GM23338 (cell line): ENCODE results near the gene ELL2. TPM values are rescaled to one million over a fixed set of nuclear protein-coding genes. Genes with fewer than 3 reads are reported as not detected.

Experiments
- ATAC-seq: fragments of 200-7000 bp; cut with Tn5 transposase; 3 replicates; pipeline ENCODE4 v1.9.1; 2020
- DNase-seq: peaks from one replicate; pipeline ENCODE4 v3.0.0-alpha.2; 2015; ENCODE audit warnings: low spot score
- H2AFZ ChIP-seq: fragments of 200-600 bp; sonication (generic); 2 replicates; pipeline ENCODE4 v1.8.0; 2016; ENCODE audit warnings: antibody characterized with exemption, mild to moderate bottlenecking, moderate library complexity
- H3F3A ChIP-seq: fragments of 200-600 bp; sonication (generic); replicated peaks from 2 replicates; pipeline ENCODE4 v1.8.0; 2017; ENCODE audit warnings: antibody characterized with exemption, mixed run types, low read depth
- H3K27ac ChIP-seq: fragments of 200-600 bp; sonication (generic); 2 replicates; pipeline ENCODE4 v1.6.1; 2016; ENCODE audit warnings: low read depth
- H3K27me3 ChIP-seq: fragments of 200-600 bp; sonication (generic); 2 replicates; pipeline ENCODE4 v1.8.0; 2016; ENCODE audit warnings: mild to moderate bottlenecking, mixed run types, moderate library complexity; ENCODE audit not compliant: insufficient read depth
- H3K36me3 ChIP-seq: fragments of 200-600 bp; sonication (generic); 2 replicates; pipeline ENCODE4 v1.8.0; 2016; ENCODE audit warnings: mild to moderate bottlenecking; ENCODE audit not compliant: insufficient read depth
- H3K4me1 ChIP-seq: fragments of 200-600 bp; sonication (generic); 2 replicates; pipeline ENCODE4 v1.8.0; 2016; ENCODE audit warnings: mild to moderate bottlenecking, moderate library complexity; ENCODE audit not compliant: insufficient read depth
- H3K4me2 ChIP-seq: fragments of 200-600 bp; sonication (generic); 2 replicates; pipeline ENCODE4 v1.7.1; 2017; ENCODE audit warnings: mixed run types
- H3K4me3 ChIP-seq: fragments of 200-600 bp; sonication (generic); 2 replicates; pipeline ENCODE4 v1.6.1; 2016; ENCODE audit warnings: mixed run types
- H3K79me2 ChIP-seq: fragments of 200-600 bp; sonication (generic); replicated peaks from 2 replicates; pipeline ENCODE4 v1.8.0; 2017; ENCODE audit warnings: mild to moderate bottlenecking; ENCODE audit not compliant: insufficient read depth
- H3K9me2 ChIP-seq: fragments of 200-600 bp; sonication (generic); 2 replicates; pipeline ENCODE4 v1.8.0; 2017; ENCODE audit not compliant: insufficient read depth
- H4K20me1 ChIP-seq: fragments of 200-600 bp; sonication (generic); replicated peaks from 2 replicates; pipeline ENCODE4 v1.8.0; 2017; ENCODE audit warnings: mild to moderate bottlenecking; ENCODE audit not compliant: insufficient read depth
- H3K27ac Mint-ChIP-seq: 2 replicates; pipeline ENCODE4 v1.8.0; 2020; ENCODE audit warnings: inconsistent platforms, mild to moderate bottlenecking, moderate library complexity, mixed read lengths
- H3K27me3 Mint-ChIP-seq: 3 replicates; pipeline ENCODE4 v1.8.0; 2022; ENCODE audit warnings: low read depth, mild to moderate bottlenecking, moderate library complexity, mixed read lengths, inconsistent platforms; ENCODE audit not compliant: insufficient read depth, poor library complexity
- H3K36me3 Mint-ChIP-seq: 3 replicates; pipeline ENCODE4 v1.8.0; 2021; ENCODE audit warnings: low read depth, mild to moderate bottlenecking, inconsistent platforms, moderate library complexity, mixed read lengths
- H3K4me1 Mint-ChIP-seq: 3 replicates; pipeline ENCODE4 v1.8.0; 2020; ENCODE audit warnings: mild to moderate bottlenecking, inconsistent platforms, mixed read lengths
- H3K4me3 Mint-ChIP-seq: 3 replicates; pipeline ENCODE4 v1.8.0; 2021; ENCODE audit warnings: moderate library complexity, mild to moderate bottlenecking, inconsistent platforms, mixed read lengths
- H3K9me3 Mint-ChIP-seq: 3 replicates; pipeline ENCODE4 v1.8.0; 2020; ENCODE audit warnings: moderate library complexity, mild to moderate bottlenecking, inconsistent platforms, mixed read lengths
- CREB1 ChIP-seq: fragments of 250-450 bp; sonication (Bioruptor Pico); IDR thresholded peaks from 2 replicates; pipeline ENCODE4 v1.5.0; 2020; ENCODE audit warnings: low read depth, mild to moderate bottlenecking, moderate library complexity
- JUNB ChIP-seq: IDR thresholded peaks from one replicate; pipeline ENCODE4 v1.6.1; 2016; ENCODE audit warnings: antibody characterized with exemption; ENCODE audit not compliant: unreplicated experiment
- NANOG ChIP-seq: IDR thresholded peaks from 2 replicates; pipeline ENCODE4 v1.6.1; 2016; ENCODE audit warnings: antibody characterized with exemption, borderline replicate concordance
- ZNF114 ChIP-seq: fragments of 250-450 bp; sonication (Bioruptor Pico); IDR thresholded peaks from 2 replicates; pipeline ENCODE4 v1.5.0; 2020; ENCODE audit warnings: mild to moderate bottlenecking, moderate library complexity
- ZNF331 ChIP-seq: fragments of 250-450 bp; sonication (Bioruptor Pico); IDR thresholded peaks from 2 replicates; pipeline ENCODE4 v1.5.0; 2020; ENCODE audit warnings: low read depth, mild to moderate bottlenecking, moderate library complexity
- polyA plus RNA-seq: library from polyadenylated mRNA; unstranded; fragments of >200 nt; fragmentation: Nextera tagmentation; extraction: Ambion mirVana; gene quantifications from 2 replicates; pipeline ENCODE4 v1.2.1, GENCODE V29; 2016
- total RNA-seq: library from RNA; depleted of rRNA; stranded (reverse); fragments of >200 nt; shearing (Covaris generic); gene quantifications from 2 replicates; pipeline ENCODE4 v1.2.3, GENCODE V29; 2014
- TF ChIP-seq, protein P1 (sequence below): IDR thresholded peaks from 2 replicates; pipeline ENCODE4 v1.6.1; 2016; ENCODE audit warnings: antibody characterized with exemption
- TF ChIP-seq, protein P2 (sequence below), 2 experiments: fragments of 200-600 bp in 1 of 2; sonication (generic) in 1 of 2; conservative IDR thresholded peaks; 2 replicates each; pipeline versions ENCODE4 v1.5.1 to v1.6.1; 2016 to 2017; ENCODE audit warnings: antibody characterized with exemption in 2 of 2, low read depth in 2 of 2, mild to moderate bottlenecking in 2 of 2, moderate library complexity in 1 of 2
- TF ChIP-seq, protein P3 (sequence below): fragments of 250-450 bp; sonication (Bioruptor Pico); IDR thresholded peaks from 2 replicates; pipeline ENCODE4 v1.5.0; 2020; ENCODE audit warnings: mild to moderate bottlenecking, moderate library complexity

Gene ELL2
- total and polyA plus RNA-seq, 2 experiments from 2014 or later = 7.4 to 32.6 TPM

DNA sequence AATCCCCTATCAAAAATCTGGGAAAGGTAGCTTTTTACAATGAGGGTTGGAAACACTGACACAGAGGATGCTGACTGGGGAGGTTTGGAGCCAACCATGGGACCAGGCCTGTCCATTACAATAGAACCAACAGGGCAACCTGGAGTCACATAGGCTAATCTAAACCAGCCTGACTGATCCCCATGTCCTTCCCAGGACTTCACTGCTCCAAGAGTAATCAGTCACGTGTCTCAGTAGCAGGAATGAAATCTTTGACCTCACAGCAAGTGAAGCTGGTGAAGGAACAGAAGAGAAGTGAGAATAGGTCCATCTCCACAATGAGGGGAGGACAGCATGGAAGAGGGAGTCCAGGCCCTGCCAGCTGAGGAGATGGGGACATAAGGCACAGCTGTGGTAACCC, 123.1 kb downstream of the ELL2 start:
- H3K36me3 Mint-ChIP-seq = no peaks in the 10 kb centered on the region
- no peak overlapping the region for H3K27ac Mint-ChIP-seq
- H3K9me3 Mint-ChIP-seq = no peaks in the 10 kb centered on the region
- TF ChIP-seq NANOG (no peak), ZNF114 (CRISPR knock-in tag) (no peak), CREB1 (CRISPR knock-in tag) (no peak), JUNB (no peak), ZNF331 (CRISPR knock-in tag) (no peak)
- TF ChIP-seq, protein P1, sequence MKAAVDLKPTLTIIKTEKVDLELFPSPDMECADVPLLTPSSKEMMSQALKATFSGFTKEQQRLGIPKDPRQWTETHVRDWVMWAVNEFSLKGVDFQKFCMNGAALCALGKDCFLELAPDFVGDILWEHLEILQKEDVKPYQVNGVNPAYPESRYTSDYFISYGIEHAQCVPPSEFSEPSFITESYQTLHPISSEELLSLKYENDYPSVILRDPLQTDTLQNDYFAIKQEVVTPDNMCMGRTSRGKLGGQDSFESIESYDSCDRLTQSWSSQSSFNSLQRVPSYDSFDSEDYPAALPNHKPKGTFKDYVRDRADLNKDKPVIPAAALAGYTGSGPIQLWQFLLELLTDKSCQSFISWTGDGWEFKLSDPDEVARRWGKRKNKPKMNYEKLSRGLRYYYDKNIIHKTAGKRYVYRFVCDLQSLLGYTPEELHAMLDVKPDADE = no peak
- TF ChIP-seq, protein P2, sequence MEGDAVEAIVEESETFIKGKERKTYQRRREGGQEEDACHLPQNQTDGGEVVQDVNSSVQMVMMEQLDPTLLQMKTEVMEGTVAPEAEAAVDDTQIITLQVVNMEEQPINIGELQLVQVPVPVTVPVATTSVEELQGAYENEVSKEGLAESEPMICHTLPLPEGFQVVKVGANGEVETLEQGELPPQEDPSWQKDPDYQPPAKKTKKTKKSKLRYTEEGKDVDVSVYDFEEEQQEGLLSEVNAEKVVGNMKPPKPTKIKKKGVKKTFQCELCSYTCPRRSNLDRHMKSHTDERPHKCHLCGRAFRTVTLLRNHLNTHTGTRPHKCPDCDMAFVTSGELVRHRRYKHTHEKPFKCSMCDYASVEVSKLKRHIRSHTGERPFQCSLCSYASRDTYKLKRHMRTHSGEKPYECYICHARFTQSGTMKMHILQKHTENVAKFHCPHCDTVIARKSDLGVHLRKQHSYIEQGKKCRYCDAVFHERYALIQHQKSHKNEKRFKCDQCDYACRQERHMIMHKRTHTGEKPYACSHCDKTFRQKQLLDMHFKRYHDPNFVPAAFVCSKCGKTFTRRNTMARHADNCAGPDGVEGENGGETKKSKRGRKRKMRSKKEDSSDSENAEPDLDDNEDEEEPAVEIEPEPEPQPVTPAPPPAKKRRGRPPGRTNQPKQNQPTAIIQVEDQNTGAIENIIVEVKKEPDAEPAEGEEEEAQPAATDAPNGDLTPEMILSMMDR (conservative IDR thresholded peaks at IDR 0.05; ENCODE audit: low read depth in 2 of 2) = no peak
- TF ChIP-seq, protein P3, sequence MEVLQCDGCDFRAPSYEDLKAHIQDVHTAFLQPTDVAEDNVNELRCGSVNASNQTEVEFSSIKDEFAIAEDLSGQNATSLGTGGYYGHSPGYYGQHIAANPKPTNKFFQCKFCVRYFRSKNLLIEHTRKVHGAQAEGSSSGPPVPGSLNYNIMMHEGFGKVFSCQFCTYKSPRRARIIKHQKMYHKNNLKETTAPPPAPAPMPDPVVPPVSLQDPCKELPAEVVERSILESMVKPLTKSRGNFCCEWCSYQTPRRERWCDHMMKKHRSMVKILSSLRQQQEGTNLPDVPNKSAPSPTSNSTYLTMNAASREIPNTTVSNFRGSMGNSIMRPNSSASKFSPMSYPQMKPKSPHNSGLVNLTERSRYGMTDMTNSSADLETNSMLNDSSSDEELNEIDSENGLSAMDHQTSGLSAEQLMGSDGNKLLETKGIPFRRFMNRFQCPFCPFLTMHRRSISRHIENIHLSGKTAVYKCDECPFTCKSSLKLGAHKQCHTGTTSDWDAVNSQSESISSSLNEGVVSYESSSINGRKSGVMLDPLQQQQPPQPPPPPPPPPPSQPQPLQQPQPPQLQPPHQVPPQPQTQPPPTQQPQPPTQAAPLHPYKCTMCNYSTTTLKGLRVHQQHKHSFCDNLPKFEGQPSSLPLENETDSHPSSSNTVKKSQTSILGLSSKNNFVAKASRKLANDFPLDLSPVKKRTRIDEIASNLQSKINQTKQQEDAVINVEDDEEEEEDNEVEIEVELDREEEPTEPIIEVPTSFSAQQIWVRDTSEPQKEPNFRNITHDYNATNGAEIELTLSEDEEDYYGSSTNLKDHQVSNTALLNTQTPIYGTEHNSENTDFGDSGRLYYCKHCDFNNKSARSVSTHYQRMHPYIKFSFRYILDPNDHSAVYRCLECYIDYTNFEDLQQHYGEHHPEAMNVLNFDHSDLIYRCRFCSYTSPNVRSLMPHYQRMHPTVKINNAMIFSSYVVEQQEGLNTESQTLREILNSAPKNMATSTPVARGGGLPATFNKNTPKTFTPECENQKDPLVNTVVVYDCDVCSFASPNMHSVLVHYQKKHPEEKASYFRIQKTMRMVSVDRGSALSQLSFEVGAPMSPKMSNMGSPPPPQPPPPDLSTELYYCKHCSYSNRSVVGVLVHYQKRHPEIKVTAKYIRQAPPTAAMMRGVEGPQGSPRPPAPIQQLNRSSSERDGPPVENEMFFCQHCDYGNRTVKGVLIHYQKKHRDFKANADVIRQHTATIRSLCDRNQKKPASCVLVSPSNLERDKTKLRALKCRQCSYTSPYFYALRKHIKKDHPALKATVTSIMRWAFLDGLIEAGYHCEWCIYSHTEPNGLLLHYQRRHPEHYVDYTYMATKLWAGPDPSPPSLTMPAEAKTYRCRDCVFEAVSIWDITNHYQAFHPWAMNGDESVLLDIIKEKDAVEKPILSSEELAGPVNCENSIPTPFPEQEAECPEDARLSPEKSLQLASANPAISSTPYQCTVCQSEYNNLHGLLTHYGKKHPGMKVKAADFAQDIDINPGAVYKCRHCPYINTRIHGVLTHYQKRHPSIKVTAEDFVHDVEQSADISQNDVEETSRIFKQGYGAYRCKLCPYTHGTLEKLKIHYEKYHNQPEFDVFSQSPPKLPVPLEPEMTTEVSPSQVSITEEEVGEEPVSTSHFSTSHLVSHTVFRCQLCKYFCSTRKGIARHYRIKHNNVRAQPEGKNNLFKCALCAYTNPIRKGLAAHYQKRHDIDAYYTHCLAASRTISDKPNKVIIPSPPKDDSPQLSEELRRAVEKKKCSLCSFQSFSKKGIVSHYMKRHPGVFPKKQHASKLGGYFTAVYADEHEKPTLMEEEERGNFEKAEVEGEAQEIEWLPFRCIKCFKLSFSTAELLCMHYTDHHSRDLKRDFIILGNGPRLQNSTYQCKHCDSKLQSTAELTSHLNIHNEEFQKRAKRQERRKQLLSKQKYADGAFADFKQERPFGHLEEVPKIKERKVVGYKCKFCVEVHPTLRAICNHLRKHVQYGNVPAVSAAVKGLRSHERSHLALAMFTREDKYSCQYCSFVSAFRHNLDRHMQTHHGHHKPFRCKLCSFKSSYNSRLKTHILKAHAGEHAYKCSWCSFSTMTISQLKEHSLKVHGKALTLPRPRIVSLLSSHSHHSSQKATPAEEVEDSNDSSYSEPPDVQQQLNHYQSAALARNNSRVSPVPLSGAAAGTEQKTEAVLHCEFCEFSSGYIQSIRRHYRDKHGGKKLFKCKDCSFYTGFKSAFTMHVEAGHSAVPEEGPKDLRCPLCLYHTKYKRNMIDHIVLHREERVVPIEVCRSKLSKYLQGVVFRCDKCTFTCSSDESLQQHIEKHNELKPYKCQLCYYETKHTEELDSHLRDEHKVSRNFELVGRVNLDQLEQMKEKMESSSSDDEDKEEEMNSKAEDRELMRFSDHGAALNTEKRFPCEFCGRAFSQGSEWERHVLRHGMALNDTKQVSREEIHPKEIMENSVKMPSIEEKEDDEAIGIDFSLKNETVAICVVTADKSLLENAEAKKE (CRISPR knock-in tag) = no peak
- Histone ChIP-seq H2AFZ (no peak overlapping the region), H3K4me1 (0 out of 2 replicates have a peak, but pooled peaks cover 3% of the 10 kb centered on the region), H3K4me2 (no peak overlapping the region), H3F3A (no peaks in the 10 kb centered on the region), H3K27me3 (no peaks in the 10 kb centered on the region; the same call in 1 of the 2 replicates), H4K20me1 (no peaks in the 10 kb centered on the region), H3K36me3 (no peaks in the 10 kb centered on the region), H3K27ac (no peak overlapping the region), H3K4me3 (no peak overlapping the region), H3K9me2 (peaks cover 8% of the 10 kb centered on the region; the same call in 1 of the 2 replicates), H3K79me2 (no peaks in the 10 kb centered on the region)
- H3K4me3 Mint-ChIP-seq = no peak overlapping the region
- DNase-seq = no peak
- peaks cover 13% of the 10 kb centered on the region for H3K4me1 Mint-ChIP-seq
- ATAC-seq = no peak
- H3K27me3 Mint-ChIP-seq = peaks cover 5% of the 10 kb centered on the region
